Ascending aorta (tissue), 2 donors: ENCODE results near the gene RMDN2. TPM values are rescaled to one million over a fixed set of nuclear protein-coding genes. Genes with fewer than 3 reads are reported as not detected.

Experiments
- DNase-seq, 2 donors: peaks; one replicate each; pipeline ENCODE4 v3.0.0-alpha.2; 2019; ENCODE audit warnings: low spot score in 2 of 2
- H3K27ac ChIP-seq, 2 donors: fragments of 200-600 bp; sonication (generic); one replicate each; pipeline ENCODE4 v1.5.1; 2016 to 2017; ENCODE audit warnings: mild to moderate bottlenecking in 1 of 2
- H3K27me3 ChIP-seq: fragments of 200-600 bp; sonication (generic); one replicate; pipeline ENCODE4 v1.5.1; 2017
- H3K36me3 ChIP-seq, 2 donors: fragments of 200-600 bp; sonication (generic); one replicate each; pipeline ENCODE4 v1.5.1; 2016
- H3K4me1 ChIP-seq, 2 donors: fragments of 200-600 bp; sonication (generic); one replicate each; pipeline ENCODE4 v1.5.1; 2016 to 2017; ENCODE audit warnings: mild to moderate bottlenecking in 1 of 2
- H3K4me3 ChIP-seq, 2 donors: fragments of 200-600 bp; sonication (generic); one replicate each; pipeline ENCODE4 v1.5.1; 2016 to 2017; ENCODE audit warnings: mild to moderate bottlenecking in 1 of 2
- H3K9me3 ChIP-seq, 2 donors: fragments of 200-600 bp; sonication (generic); one replicate each; pipeline ENCODE4 v1.5.1; 2016
- CTCF ChIP-seq, 3 experiments: fragments of 200-600 bp in 2 of 3; fragments of 450-650 bp in 1 of 3; sonication (generic) in 2 of 3; IDR thresholded peaks; one replicate each; pipeline ENCODE4 v1.5.1; 2016 to 2019; ENCODE audit warnings: antibody characterized with exemption in 3 of 3, mild to moderate bottlenecking in 1 of 3, moderate library complexity in 1 of 3
- intact Hi-C: fragments of 100-400 bp; cut with DNase I; formaldehyde crosslinking; loops from one replicate; pipeline ENCODE4 v1.15.1; 2023
- total RNA-seq: library from RNA; depleted of rRNA; stranded (reverse); fragments of >200 nt; gene quantifications from one replicate; pipeline ENCODE4 v1.1.0, GENCODE V29; 2016

RMDN2 gene
- total RNA-seq, 1 donor from 2014 or later = 0.21 TPM

DNA sequence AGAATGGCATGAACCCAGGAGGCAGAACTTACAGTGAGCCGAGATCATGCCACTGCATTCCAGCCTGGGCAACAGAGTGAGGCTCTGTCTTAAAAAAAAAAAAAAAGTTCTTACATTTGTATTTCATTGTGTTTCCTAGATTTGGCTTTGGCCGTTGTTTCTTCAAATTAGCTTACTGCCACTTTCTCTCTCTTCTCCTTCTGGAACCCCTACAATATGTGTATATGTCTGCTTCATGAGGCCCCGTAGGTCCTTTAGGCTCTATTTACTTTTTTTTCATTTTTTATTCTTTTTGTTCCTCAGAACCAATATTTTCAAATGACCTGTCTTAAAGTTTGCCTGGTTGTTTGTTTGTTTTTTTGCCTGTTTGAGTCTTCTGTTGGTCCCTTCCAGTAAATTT is 41.2 kb downstream of the RMDN2 start:
- Histone ChIP-seq H3K27ac (no peak overlapping the region), H3K9me3 (no peaks in the 10 kb centered on the region), H3K4me3 (no peak overlapping the region), H3K27me3 (no peaks in the 10 kb centered on the region), H3K4me1 (no peaks in the 10 kb centered on the region), H3K36me3 (no peaks in the 10 kb centered on the region)
- TF ChIP-seq CTCF (IDR thresholded peaks at IDR 0.05) = no peak
- intact Hi-C loops = no loop called here
- no peak for DNase-seq

- intact Hi-C loops = no loop called here
- H3K4me3 ChIP-seq = no peak overlapping the region
- no peak for DNase-seq
- no peak for TF ChIP-seq CTCF (IDR thresholded peaks at IDR 0.05)
- H3K27ac ChIP-seq = no peak overlapping the region
- H3K27me3 ChIP-seq = no peaks in the 10 kb centered on the region
- no peaks in the 10 kb centered on the region for H3K9me3 ChIP-seq
- H3K36me3 ChIP-seq = no peaks in the 10 kb centered on the region
- H3K4me1 ChIP-seq = no peaks in the 10 kb centered on the region
Measured at GRCh38 chr2:37969731-37970130, 44.6 kb downstream of the RMDN2 start.

GRCh38 chr2:37971971-37972370 is 46.9 kb downstream of the RMDN2 start:
- no peak overlapping the region for H3K4me3 ChIP-seq
- no peak for DNase-seq
- no peak for TF ChIP-seq CTCF (IDR thresholded peaks at IDR 0.05)
- H3K27ac ChIP-seq = no peak overlapping the region
- H3K9me3 ChIP-seq = no peaks in the 10 kb centered on the region
- H3K27me3 ChIP-seq = no peaks in the 10 kb centered on the region
- H3K36me3 ChIP-seq = no peaks in the 10 kb centered on the region
- intact Hi-C loops = no loop called here
- H3K4me1 ChIP-seq = no peaks in the 10 kb centered on the region

GRCh38 chr2:37973615-37974353 is 48.7 kb downstream of the RMDN2 start:
- no peak for TF ChIP-seq CTCF (IDR thresholded peaks at IDR 0.05)
- no peak for DNase-seq
- no peak overlapping the region for H3K27ac ChIP-seq
- H3K9me3 ChIP-seq = no peaks in the 10 kb centered on the region
- no peaks in the 10 kb centered on the region for H3K4me1 ChIP-seq
- H3K4me3 ChIP-seq = no peak overlapping the region
- no peaks in the 10 kb centered on the region for H3K36me3 ChIP-seq
- intact Hi-C loops = no loop called here
- H3K27me3 ChIP-seq = no peaks in the 10 kb centered on the region

GRCh38 chr2:37975808-37976207 is 50.7 kb downstream of the RMDN2 start:
- TF ChIP-seq CTCF (IDR thresholded peaks at IDR 0.05) = no peak
- no peak overlapping the region for H3K27ac ChIP-seq
- H3K4me1 ChIP-seq = no peaks in the 10 kb centered on the region
- no peaks in the 10 kb centered on the region for H3K9me3 ChIP-seq
- no peak for DNase-seq
- no peak overlapping the region for H3K4me3 ChIP-seq
- H3K27me3 ChIP-seq = no peaks in the 10 kb centered on the region
- H3K36me3 ChIP-seq = no peaks in the 10 kb centered on the region
- intact Hi-C loops = loop anchor here (5.0 kb wide), 1 partner anchor 736 kb away; no protein-coding TSS in a partner anchor
